ENCODE data around the gene ALKBH1. TPM values are rescaled to one million over a fixed set of nuclear protein-coding genes. Genes with fewer than 3 reads are reported as not detected.

The ALKBH1 gene
- total RNA-seq, 6 donors from 2014 or later = 6.3 to 10.8 (median 9.0) TPM

DNA sequence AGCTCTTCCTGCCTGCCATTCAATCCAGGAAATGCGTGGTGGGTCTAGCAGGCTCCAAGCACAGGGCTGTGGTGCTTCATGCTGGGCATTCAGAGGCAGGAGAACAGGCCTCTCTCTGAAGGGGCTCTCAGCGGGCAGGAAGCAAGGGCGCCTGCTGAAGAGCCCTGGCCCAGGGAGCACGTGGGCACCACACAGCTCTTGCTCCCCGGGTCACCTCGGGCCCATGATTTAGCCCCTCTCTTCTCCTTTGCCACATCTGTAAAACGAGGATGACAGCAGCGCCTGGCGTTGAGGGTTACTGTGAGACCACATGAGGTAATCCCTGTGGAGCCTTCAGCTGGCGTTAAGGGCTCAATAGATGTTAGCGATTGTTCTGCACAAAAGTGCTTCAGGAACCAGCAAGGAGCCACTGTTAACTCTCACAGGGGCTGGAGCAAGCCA lies 53.8 kb downstream of the ALKBH1 start:
- Histone ChIP-seq H3K9me3 (no peaks in the 10 kb centered on the region), H3K27ac (no peak overlapping the region), H3K27me3 (no peaks in the 10 kb centered on the region), H3K4me1 (peaks cover 0 to 23% (median 7%) of the 10 kb centered on the region in 4 donors), H3K36me3 (no peaks in the 10 kb centered on the region), H3K4me3 (no peak overlapping the region)
- 66 to 80% methylated on average over 1 to 8 of the region's 11 CpGs for WGBS, 2 donors
- ATAC-seq (ENCODE audit: low FRiP score in 2 of 2) (no peak), DNase-seq (no peak)
- TF ChIP-seq, protein P1, sequence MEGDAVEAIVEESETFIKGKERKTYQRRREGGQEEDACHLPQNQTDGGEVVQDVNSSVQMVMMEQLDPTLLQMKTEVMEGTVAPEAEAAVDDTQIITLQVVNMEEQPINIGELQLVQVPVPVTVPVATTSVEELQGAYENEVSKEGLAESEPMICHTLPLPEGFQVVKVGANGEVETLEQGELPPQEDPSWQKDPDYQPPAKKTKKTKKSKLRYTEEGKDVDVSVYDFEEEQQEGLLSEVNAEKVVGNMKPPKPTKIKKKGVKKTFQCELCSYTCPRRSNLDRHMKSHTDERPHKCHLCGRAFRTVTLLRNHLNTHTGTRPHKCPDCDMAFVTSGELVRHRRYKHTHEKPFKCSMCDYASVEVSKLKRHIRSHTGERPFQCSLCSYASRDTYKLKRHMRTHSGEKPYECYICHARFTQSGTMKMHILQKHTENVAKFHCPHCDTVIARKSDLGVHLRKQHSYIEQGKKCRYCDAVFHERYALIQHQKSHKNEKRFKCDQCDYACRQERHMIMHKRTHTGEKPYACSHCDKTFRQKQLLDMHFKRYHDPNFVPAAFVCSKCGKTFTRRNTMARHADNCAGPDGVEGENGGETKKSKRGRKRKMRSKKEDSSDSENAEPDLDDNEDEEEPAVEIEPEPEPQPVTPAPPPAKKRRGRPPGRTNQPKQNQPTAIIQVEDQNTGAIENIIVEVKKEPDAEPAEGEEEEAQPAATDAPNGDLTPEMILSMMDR (IDR thresholded peaks at IDR 0.05) = no peak
- TF ChIP-seq EP300 (IDR thresholded peaks at IDR 0.05) (no peak), POLR2A (IDR thresholded peaks at IDR 0.05) (no peak), POLR2AphosphoS5 (IDR thresholded peaks at IDR 0.05) (no peak)

DNA sequence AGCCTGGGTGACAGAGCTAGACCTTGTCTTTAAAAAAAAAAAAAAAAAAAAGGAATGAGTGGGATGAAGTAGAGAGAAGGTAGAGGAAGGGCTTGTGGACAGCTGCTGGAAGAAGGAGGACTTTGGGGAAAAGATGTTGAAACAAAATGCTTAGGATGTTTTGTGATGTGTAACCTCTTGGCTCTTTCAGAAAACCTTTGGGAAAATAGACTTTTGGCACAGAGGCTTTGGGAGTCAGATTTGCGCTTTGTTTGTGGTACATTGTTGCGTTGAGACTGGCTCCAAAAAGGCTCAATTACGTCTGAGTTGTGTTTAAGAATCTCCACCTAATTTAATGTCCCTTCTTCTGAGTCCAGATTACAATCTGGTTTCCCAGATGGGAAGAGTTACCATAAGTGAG lies 58.5 kb downstream of the ALKBH1 start:
- DNase-seq = no peak
- H3K4me3 ChIP-seq = no peak overlapping the region
- 90 to 91% methylated on average over 3 of the region's 3 CpGs for WGBS, 2 donors
- TF ChIP-seq, protein P1 (IDR thresholded peaks at IDR 0.05) = no peak
- TF ChIP-seq POLR2A (IDR thresholded peaks at IDR 0.05) (no peak), POLR2AphosphoS5 (IDR thresholded peaks at IDR 0.05) (no peak), EP300 (IDR thresholded peaks at IDR 0.05) (no peak)
- no peaks in the 10 kb centered on the region for H3K9me3 ChIP-seq
- no peaks in the 10 kb centered on the region for H3K27me3 ChIP-seq
- no peaks in the 10 kb centered on the region for H3K4me1 ChIP-seq
- H3K36me3 ChIP-seq = no peaks in the 10 kb centered on the region
- ATAC-seq (ENCODE audit: low FRiP score in 2 of 2) = no peak
- no peak overlapping the region for H3K27ac ChIP-seq

DNA sequence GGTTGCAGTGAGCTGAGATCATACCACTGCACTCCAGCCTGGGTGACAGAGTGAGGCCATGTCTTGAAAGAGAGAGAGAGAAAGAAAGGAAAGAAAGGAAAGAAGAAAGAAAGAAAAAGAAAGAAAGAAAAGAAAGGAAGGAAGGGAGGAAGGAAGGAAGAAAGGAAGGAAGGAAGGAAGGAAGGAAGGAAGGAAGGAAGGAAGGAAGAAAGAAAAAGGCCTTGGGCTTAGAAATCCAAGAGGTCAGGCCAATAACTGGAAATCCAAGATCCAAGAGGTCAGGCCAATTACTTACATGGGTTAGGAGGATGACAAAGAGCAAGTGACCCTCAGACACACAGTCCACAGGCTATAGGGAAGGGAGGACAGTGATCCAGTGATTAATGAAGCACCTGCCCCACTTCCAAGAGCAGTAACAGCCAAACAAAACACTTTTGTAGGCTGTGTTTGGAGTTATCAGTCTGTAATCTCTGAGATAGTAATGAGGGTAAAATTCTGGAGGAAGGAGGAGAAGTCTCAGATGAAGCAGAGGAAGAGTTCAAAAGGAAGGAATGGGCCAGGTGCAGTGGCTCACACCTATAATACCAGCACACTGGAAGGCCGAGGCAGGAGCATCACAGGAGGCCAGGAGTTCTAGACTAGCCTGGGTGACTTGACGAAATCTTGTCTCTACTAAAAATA lies 59.2 kb downstream of the ALKBH1 start:
- Histone ChIP-seq H3K36me3 (no peaks in the 10 kb centered on the region), H3K27me3 (no peaks in the 10 kb centered on the region), H3K4me3 (no peak overlapping the region), H3K9me3 (no peaks in the 10 kb centered on the region), H3K4me1 (no peaks in the 10 kb centered on the region), H3K27ac (no peak overlapping the region)
- DNase-seq (no peak), ATAC-seq (ENCODE audit: low FRiP score in 2 of 2) (no peak)
- 42 to 93% methylated on average over 2 of the region's 2 CpGs for WGBS, 2 donors
- TF ChIP-seq POLR2A (IDR thresholded peaks at IDR 0.05) = no peak
- TF ChIP-seq, protein P1 (IDR thresholded peaks at IDR 0.05) = no peak
- no peak for TF ChIP-seq EP300 (IDR thresholded peaks at IDR 0.05)
- TF ChIP-seq POLR2AphosphoS5 (IDR thresholded peaks at IDR 0.05) = no peak

DNA sequence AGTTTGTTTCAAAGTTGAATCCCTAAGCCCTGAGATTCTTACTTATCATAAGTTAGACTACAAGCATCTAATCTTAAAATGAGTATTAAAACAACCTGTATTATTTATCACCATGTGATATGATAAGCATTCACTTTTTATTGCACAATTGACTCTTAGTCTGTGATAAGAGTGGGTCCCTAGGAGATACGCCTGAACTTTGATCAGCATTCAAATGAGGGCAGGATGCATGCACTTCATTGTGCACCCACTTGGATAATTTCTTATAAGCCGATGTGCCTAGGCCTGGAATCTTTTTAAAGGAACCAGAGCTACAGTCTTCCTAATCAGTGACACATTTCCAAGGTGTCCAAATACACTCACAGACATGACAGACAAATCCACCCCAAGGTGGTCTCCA lies 60.0 kb downstream of the ALKBH1 start:
- H3K4me3 ChIP-seq = no peak overlapping the region
- H3K36me3 ChIP-seq = no peaks in the 10 kb centered on the region
- H3K9me3 ChIP-seq = no peaks in the 10 kb centered on the region
- ATAC-seq (ENCODE audit: low FRiP score in 2 of 2) = no peak
- WGBS, 2 donors = 84% methylated on average over 2 of the region's 2 CpGs
- H3K27me3 ChIP-seq = no peaks in the 10 kb centered on the region
- TF ChIP-seq, protein P1 (IDR thresholded peaks at IDR 0.05) = no peak
- TF ChIP-seq POLR2A (IDR thresholded peaks at IDR 0.05) = no peak
- TF ChIP-seq EP300 (IDR thresholded peaks at IDR 0.05) = no peak
- no peak for TF ChIP-seq POLR2AphosphoS5 (IDR thresholded peaks at IDR 0.05)
- DNase-seq = no peak
- no peak overlapping the region for H3K27ac ChIP-seq
- peaks cover 0 to 5% (median 1%) of the 10 kb centered on the region in 4 donors for H3K4me1 ChIP-seq

DNA sequence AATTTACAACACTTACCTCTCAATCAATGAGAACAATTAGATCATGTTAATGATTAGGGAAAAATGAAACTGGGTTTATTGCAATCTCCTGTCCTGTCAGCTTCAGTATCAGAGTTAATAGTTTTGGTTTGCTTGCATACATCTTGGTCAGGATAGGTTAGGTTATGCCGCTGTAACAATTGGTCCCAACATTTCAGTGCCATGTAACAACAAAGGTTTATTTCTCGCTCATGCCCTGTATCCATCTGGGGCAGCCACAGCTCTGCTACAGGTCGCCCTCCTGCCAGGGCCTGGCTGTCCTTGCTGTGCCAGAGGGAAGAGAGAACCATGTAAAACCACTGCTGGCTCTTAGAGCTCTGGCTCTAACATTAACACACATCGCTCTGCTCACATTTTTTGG lies 60.9 kb downstream of the ALKBH1 start:
- WGBS, 2 donors = 90 to 95% methylated on average over 4 of the region's 4 CpGs
- Histone ChIP-seq H3K4me1 (peaks cover 5 to 12% (median 9%) of the 10 kb centered on the region in 4 donors), H3K36me3 (no peaks in the 10 kb centered on the region), H3K27ac (no peak overlapping the region), H3K27me3 (no peaks in the 10 kb centered on the region), H3K9me3 (no peaks in the 10 kb centered on the region), H3K4me3 (no peak overlapping the region)
- ATAC-seq (ENCODE audit: low FRiP score in 2 of 2) (no peak), DNase-seq (no peak)
- no peak for TF ChIP-seq POLR2A (IDR thresholded peaks at IDR 0.05)
- no peak for TF ChIP-seq POLR2AphosphoS5 (IDR thresholded peaks at IDR 0.05)
- TF ChIP-seq, protein P1 (IDR thresholded peaks at IDR 0.05) = no peak
- no peak for TF ChIP-seq EP300 (IDR thresholded peaks at IDR 0.05)
